PC-9 (cell line): Measurements from ENCODE around the gene PSMC1.

Source experiments
- EZH2 ChIP-seq: fragments of 200-600 bp; sonication (generic); IDR thresholded peaks from 2 replicates; pipeline ENCODE4 v1.8.0; 2017; ENCODE audit warnings: antibody characterized with exemption, low read depth
- TF ChIP-seq, protein P1 (sequence below): fragments of 200-600 bp; sonication (generic); conservative IDR thresholded peaks from 2 replicates; pipeline ENCODE4 v1.6.1; 2017; ENCODE audit warnings: mixed run types, antibody characterized with exemption, mild to moderate bottlenecking, moderate library complexity

- TF ChIP-seq, protein P1, sequence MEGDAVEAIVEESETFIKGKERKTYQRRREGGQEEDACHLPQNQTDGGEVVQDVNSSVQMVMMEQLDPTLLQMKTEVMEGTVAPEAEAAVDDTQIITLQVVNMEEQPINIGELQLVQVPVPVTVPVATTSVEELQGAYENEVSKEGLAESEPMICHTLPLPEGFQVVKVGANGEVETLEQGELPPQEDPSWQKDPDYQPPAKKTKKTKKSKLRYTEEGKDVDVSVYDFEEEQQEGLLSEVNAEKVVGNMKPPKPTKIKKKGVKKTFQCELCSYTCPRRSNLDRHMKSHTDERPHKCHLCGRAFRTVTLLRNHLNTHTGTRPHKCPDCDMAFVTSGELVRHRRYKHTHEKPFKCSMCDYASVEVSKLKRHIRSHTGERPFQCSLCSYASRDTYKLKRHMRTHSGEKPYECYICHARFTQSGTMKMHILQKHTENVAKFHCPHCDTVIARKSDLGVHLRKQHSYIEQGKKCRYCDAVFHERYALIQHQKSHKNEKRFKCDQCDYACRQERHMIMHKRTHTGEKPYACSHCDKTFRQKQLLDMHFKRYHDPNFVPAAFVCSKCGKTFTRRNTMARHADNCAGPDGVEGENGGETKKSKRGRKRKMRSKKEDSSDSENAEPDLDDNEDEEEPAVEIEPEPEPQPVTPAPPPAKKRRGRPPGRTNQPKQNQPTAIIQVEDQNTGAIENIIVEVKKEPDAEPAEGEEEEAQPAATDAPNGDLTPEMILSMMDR = no peak
- no peak for TF ChIP-seq EZH2
These were observed 22.1 kb downstream of the PSMC1 start for GRCh38 chr14:90278199-90279175.
